MM.1S (cell line): Measurements from ENCODE around the gene MINDY3.

Experiments
- EZH2 ChIP-seq: fragments of 300-600 bp; sonication (generic); optimal IDR thresholded peaks from 2 replicates; pipeline ENCODE3; 2017; ENCODE audit warnings: low read depth, mild to moderate bottlenecking, antibody characterized with exemption, low read length, mixed read lengths
- EZH2phosphoT487 ChIP-seq: fragments of 300-600 bp; sonication (generic); IDR thresholded peaks from 2 replicates; pipeline ENCODE4 v1.6.1; 2018; ENCODE audit warnings: antibody characterized with exemption, low read length
- TF ChIP-seq, protein P1 (sequence below): fragments of 300-600 bp; sonication (generic); IDR thresholded peaks from 2 replicates; pipeline ENCODE4 v1.5.1; 2016; ENCODE audit warnings: antibody characterized with exemption, low read length, mixed read lengths

DNA sequence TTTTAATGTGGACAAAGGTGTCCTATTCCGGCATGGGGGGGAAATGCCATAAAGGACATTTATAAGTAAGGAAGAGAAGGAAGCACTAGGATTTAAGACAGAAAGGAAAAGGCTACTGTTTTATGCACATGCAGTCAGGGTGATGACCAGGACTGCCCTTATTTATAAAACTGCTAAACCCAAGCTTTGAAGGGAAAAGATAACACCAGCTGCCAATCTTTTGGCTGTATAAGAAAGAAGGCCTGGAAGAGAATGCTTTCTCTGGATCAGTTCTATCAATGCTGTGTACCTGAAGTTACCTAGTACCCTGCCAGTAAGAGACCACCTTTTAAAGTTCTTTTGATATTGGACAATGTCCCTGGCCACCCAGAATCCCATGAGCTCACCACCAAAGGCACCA lies 59.2 kb downstream of the MINDY3 start:
- TF ChIP-seq, protein P1, sequence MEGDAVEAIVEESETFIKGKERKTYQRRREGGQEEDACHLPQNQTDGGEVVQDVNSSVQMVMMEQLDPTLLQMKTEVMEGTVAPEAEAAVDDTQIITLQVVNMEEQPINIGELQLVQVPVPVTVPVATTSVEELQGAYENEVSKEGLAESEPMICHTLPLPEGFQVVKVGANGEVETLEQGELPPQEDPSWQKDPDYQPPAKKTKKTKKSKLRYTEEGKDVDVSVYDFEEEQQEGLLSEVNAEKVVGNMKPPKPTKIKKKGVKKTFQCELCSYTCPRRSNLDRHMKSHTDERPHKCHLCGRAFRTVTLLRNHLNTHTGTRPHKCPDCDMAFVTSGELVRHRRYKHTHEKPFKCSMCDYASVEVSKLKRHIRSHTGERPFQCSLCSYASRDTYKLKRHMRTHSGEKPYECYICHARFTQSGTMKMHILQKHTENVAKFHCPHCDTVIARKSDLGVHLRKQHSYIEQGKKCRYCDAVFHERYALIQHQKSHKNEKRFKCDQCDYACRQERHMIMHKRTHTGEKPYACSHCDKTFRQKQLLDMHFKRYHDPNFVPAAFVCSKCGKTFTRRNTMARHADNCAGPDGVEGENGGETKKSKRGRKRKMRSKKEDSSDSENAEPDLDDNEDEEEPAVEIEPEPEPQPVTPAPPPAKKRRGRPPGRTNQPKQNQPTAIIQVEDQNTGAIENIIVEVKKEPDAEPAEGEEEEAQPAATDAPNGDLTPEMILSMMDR, result no peak
- TF ChIP-seq EZH2phosphoT487, result no peak
- TF ChIP-seq EZH2, result no peak
